Measurements from ENCODE around the gene FAM177A1. TPM values are rescaled to one million over a fixed set of nuclear protein-coding genes. Genes with fewer than 3 reads are reported as not detected.
A peak's percentile ranks its signal among the peaks of the same experiment; 100 is the strongest.

Gene FAM177A1
- total RNA-seq, 1 experiment from 2014 or later = 46.2 TPM

- peak overlapping the region; percentile 56 to 81 for H3K4me3 ChIP-seq (replicated peaks in 1 of 2; ENCODE audit: low read depth in 1 of 2, low read length in 2 of 2)
- BruUV-seq (replicated peaks) = TSS peak; percentile 91
- H2AFZ ChIP-seq (ENCODE audit: low read depth, low read length, poor library complexity, severe bottlenecking) = peak overlapping the region; percentile 82
- no peaks in the 10 kb centered on the region for H3K9me2 ChIP-seq (ENCODE audit: insufficient read depth)
- H3K27ac ChIP-seq (ENCODE audit: low read depth, low read length) = peak overlapping the region; percentile 34; the same call in 1 of the 2 replicates
- H3K4me1 ChIP-seq (ENCODE audit: control insufficient read depth in 1 of 2, insufficient read depth in 2 of 2, low read length in 2 of 2) = peaks cover 10 to 13% of the 10 kb centered on the region in 2 experiments; a peak in 3 of 4 replicates
- H3K4me2 ChIP-seq (ENCODE audit: low read length) = peak overlapping the region; percentile 93
- H3K79me2 ChIP-seq (ENCODE audit: insufficient read depth, low read length) = peaks cover 16% of the 10 kb centered on the region
- H3K36me3 ChIP-seq (ENCODE audit: control insufficient read depth in 1 of 2, insufficient read depth in 2 of 2, low read length in 2 of 2) = no peaks in the 10 kb centered on the region
- ChIA-PET RAD21 (ENCODE audit: low non-redundant PET in 1 of 2, low total read pairs in 2 of 2, uncharacterized antibody in 2 of 2, unreplicated experiment in 2 of 2) (no interaction called here), CTCF (interaction anchor here (0.7 to 0.9 kb wide), 2 partner anchors 23 to 65 kb away, joined by 3 read pairs; no protein-coding TSS in a partner anchor), POLR2A (interaction anchor here (0.7 to 2.0 kb wide), 4 partner anchors 12 to 77 kb away, joined by 3 to 10 read pairs (median 3); partner anchors contain the start of genes PPP2R3C, PRORP and SRP54)
- H3K27me3 ChIP-seq (ENCODE audit: insufficient read depth, low read length) = no peaks in the 10 kb centered on the region
- TF ChIP-seq POLR2AphosphoS5 (IDR thresholded peaks at IDR 0.05; ENCODE audit: low read depth, low read length) (no peak), ZFX (IDR thresholded peaks at IDR 0.05) (no peak), EZH2 (IDR thresholded peaks at IDR 0.05) (no peak), TCF7L2 (IDR thresholded peaks at IDR 0.05; ENCODE audit: borderline replicate concordance, extremely low read depth, insufficient read depth, insufficient read length) (no peak), SP1 (IDR thresholded peaks at IDR 0.05; ENCODE audit: low read depth) (no peak), JUND (IDR thresholded peaks at IDR 0.05) (no peak), EZH2phosphoT487 (IDR thresholded peaks at IDR 0.05; ENCODE audit: borderline replicate concordance) (no peak), POLR2A (IDR thresholded peaks at IDR 0.05; ENCODE audit: borderline replicate concordance, extremely low read depth, insufficient read depth, insufficient read length) (no peak), MAX (IDR thresholded peaks at IDR 0.05) (no peak), SIN3A (IDR thresholded peaks at IDR 0.05; ENCODE audit: low read depth) (no peak)
- DNase-seq (ENCODE audit: low read depth, low spot score) (no peak), ATAC-seq (no peak)
- H4K20me1 ChIP-seq (ENCODE audit: insufficient read depth) = no peaks in the 10 kb centered on the region
- intact Hi-C loops (cut with micrococcal nuclease) = loop anchor here (5.0 kb wide), 1 partner anchor 362 kb away; no protein-coding TSS in a partner anchor
- peak overlapping the region; percentile 74 for H3K9ac ChIP-seq (ENCODE audit: low read length)
- H3K9me3 ChIP-seq (ENCODE audit: control insufficient read depth in 1 of 2, insufficient read depth in 1 of 2, low read depth in 1 of 2, low read length in 2 of 2) = no peaks in the 10 kb centered on the region
These were observed 904 bp upstream of the FAM177A1 start for GRCh38 chr14:35044939-35045797.
